Activated CD4-positive, alpha-beta memory T cell treated with anti-CD3 and anti-CD28 coated beads, Interleukin-2, amount 10 ng/mL, durations not matched to agents 7 days and 5 days (primary cell): Measurements from ENCODE around the gene DYSF. TPM values are rescaled to one million over a fixed set of nuclear protein-coding genes. Genes with fewer than 3 reads are reported as not detected.

Source experiments
- CTCF ChIA-PET: fragments of 350-600 bp; sonication (Branson Sonifier 250); formaldehyde crosslinking; loops from one replicate; lab custom pipeline; 2021; ENCODE audit warnings: antibody characterized with exemption, inconsistent platforms; lab: Charles Lee
- POLR2A ChIA-PET: fragments of 350-600 bp; sonication (Branson Sonifier 250); formaldehyde crosslinking; loops from one replicate; lab custom pipeline; 2021; ENCODE audit warnings: antibody characterized with exemption; lab: Charles Lee
- DNase-seq: peaks from one replicate; pipeline ENCODE4 v3.0.0-alpha.2; 2020
- H3K27ac Mint-ChIP-seq: one replicate; pipeline ENCODE4 v1.8.0; 2021; ENCODE audit warnings: mild to moderate bottlenecking, mixed read lengths
- H3K27me3 Mint-ChIP-seq: one replicate; pipeline ENCODE4 v1.8.0; 2021; ENCODE audit warnings: mixed read lengths
- H3K36me3 Mint-ChIP-seq: one replicate; pipeline ENCODE4 v1.8.0; 2021; ENCODE audit warnings: low read depth, mixed read lengths
- H3K4me1 Mint-ChIP-seq: one replicate; pipeline ENCODE4 v1.8.0; 2021; ENCODE audit warnings: mixed read lengths
- H3K4me3 Mint-ChIP-seq: one replicate; pipeline ENCODE4 v1.8.0; 2021; ENCODE audit warnings: mild to moderate bottlenecking, mixed read lengths
- H3K9me3 Mint-ChIP-seq: one replicate; pipeline ENCODE4 v1.8.0; 2021; ENCODE audit warnings: mixed read lengths
- total RNA-seq, 2 experiments: library from RNA; stranded (reverse); gene quantifications; one replicate each; pipeline ENCODE4 v1.2.3, GENCODE V29; 2021

The DYSF gene
- total RNA-seq, 2 experiments from 2014 or later: not detected

- peaks cover 7% of the 10 kb centered on the region for H3K27me3 Mint-ChIP-seq
- H3K4me3 Mint-ChIP-seq: no peak overlapping the region
- DNase-seq: no peak
- H3K27ac Mint-ChIP-seq: no peak overlapping the region
- H3K9me3 Mint-ChIP-seq: no peaks in the 10 kb centered on the region
- CTCF ChIA-PET: interaction anchor here (0.7 to 9.6 kb wide), 4 partner anchors 9 to 215 kb away, joined by 4 to 140 read pairs (median 4); no protein-coding TSS in a partner anchor
- no peaks in the 10 kb centered on the region for H3K4me1 Mint-ChIP-seq
- H3K36me3 Mint-ChIP-seq: no peaks in the 10 kb centered on the region
- POLR2A ChIA-PET: no interaction called here
These were observed 60.4 kb downstream of the DYSF start for GRCh38 chr2:71513721-71514120.

DNA sequence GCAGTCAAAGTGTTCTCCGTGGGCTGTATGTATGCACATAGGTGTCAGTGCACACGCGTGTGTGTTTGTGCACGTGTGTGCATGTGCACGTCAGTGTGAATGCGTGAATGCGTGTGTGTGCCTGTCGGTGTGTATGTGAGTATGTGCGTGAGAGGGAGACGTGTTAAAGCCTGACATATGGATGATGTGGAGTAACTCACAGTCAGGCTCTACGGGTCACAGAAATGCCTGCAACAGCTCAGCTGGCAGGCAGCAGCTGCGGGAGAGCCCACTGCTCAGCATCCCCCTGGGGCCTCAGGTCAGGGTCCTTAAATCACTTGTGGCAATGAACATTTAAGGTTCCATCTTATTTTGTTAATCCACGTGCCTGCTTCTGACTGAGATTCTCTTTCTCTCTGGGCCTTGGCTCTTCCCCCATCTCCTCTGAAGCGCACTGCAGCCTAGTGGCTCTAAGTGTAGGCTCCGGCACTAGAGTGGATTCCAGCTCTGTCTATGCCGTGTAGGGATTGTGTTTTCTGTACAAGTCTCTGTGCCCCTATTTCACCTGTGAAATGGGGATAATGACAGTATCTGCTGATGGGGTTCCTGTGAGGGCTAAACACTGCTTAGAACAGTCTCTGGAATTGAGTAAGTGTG lies 63.0 kb downstream of the DYSF start:
- no peaks in the 10 kb centered on the region for H3K4me1 Mint-ChIP-seq

GRCh38 chr2:71517851-71518250 lies 64.5 kb downstream of the DYSF start:
- ChIA-PET POLR2A (no interaction called here), CTCF (no interaction called here)
- Mint-ChIP-seq H3K27ac (no peak overlapping the region), H3K4me1 (no peaks in the 10 kb centered on the region), H3K36me3 (no peaks in the 10 kb centered on the region), H3K27me3 (peaks cover 7% of the 10 kb centered on the region), H3K4me3 (no peak overlapping the region), H3K9me3 (no peaks in the 10 kb centered on the region)
- no peak for DNase-seq

More for the DNA sequence above, 63.0 kb downstream of the DYSF start:
- ChIA-PET POLR2A (no interaction called here), CTCF (no interaction called here)
- Mint-ChIP-seq H3K27ac (no peak overlapping the region), H3K27me3 (peaks cover 7% of the 10 kb centered on the region), H3K36me3 (no peaks in the 10 kb centered on the region), H3K4me3 (no peak overlapping the region), H3K9me3 (no peaks in the 10 kb centered on the region)
- DNase-seq: no peak

DNA sequence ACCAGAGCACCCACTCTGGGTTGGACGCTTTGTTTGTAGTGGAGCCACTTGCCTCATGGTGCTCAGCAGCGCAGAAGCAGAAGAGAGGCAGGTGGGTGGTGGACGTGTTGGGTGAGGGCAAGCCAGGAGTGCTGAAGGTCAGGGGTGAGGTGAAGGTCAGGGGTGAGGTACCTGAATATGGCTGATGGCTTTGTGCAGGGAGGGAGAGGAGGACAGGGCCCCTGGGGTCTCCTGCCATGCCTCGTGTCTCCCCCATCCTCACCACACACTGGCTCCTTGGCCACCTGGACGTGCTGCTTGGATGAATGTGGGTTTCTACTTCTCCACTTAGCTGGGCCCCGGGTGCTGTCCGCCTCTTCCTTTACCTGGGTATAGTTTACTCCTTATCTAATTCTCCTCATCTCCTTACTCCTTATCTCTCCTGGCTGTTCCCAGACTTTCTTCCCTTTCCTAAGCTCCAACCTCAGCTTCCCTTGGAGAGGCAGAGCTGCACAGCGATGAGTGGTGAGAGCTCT lies 68.1 kb downstream of the DYSF start:
- Mint-ChIP-seq H3K9me3 (no peaks in the 10 kb centered on the region), H3K36me3 (no peaks in the 10 kb centered on the region), H3K4me3 (no peak overlapping the region), H3K4me1 (no peaks in the 10 kb centered on the region), H3K27me3 (peaks cover 7% of the 10 kb centered on the region), H3K27ac (no peak overlapping the region)
- DNase-seq: no peak
- ChIA-PET CTCF (interaction anchor here (1.0 kb wide), 1 partner anchor 23 kb away, joined by 4 read pairs; no protein-coding TSS in a partner anchor), POLR2A (no interaction called here)

GRCh38 chr2:71524476-71524875 lies 71.1 kb downstream of the DYSF start:
- H3K4me3 Mint-ChIP-seq: no peak overlapping the region
- no peak for DNase-seq
- ChIA-PET CTCF (interaction anchor here (1.0 kb wide), 1 partner anchor 14 kb away, joined by 3 read pairs; no protein-coding TSS in a partner anchor), POLR2A (no interaction called here)
- H3K27ac Mint-ChIP-seq: no peak overlapping the region
- no peaks in the 10 kb centered on the region for H3K36me3 Mint-ChIP-seq
- H3K4me1 Mint-ChIP-seq: no peaks in the 10 kb centered on the region
- peaks cover 15% of the 10 kb centered on the region for H3K27me3 Mint-ChIP-seq
- H3K9me3 Mint-ChIP-seq: no peaks in the 10 kb centered on the region

- CTCF ChIA-PET: no interaction called here
- no peak overlapping the region for H3K27ac Mint-ChIP-seq
- peaks cover 18% of the 10 kb centered on the region for H3K27me3 Mint-ChIP-seq
- no peaks in the 10 kb centered on the region for H3K4me1 Mint-ChIP-seq
- no peak overlapping the region for H3K4me3 Mint-ChIP-seq
- H3K9me3 Mint-ChIP-seq: no peaks in the 10 kb centered on the region
- POLR2A ChIA-PET: no interaction called here
- no peak for DNase-seq
- no peaks in the 10 kb centered on the region for H3K36me3 Mint-ChIP-seq
These were observed 72.8 kb downstream of the DYSF start for GRCh38 chr2:71526141-71526540.

DNA sequence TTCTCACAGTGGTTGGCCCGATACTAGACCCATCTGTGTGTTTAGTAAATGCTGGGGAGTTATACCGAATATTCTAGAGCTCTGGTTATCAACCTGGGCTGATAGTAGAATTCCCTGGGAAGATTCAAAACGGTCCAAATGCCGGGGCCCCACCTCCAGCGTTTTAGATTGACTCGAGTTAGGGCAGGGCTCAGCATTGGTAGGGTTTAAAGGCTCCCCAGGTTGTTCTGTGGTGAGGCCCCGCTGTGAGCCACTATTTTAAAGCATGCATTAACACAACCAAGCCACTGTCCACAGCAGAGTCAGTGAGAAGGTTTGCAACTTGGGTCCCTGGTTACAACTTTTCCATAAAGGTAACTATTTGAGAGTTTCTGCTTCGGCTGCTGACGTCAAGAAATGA lies 73.6 kb downstream of the DYSF start:
- DNase-seq: no peak
- Mint-ChIP-seq H3K4me1 (peaks cover 1% of the 10 kb centered on the region), H3K9me3 (no peaks in the 10 kb centered on the region), H3K27ac (no peak overlapping the region), H3K4me3 (no peak overlapping the region), H3K36me3 (no peaks in the 10 kb centered on the region), H3K27me3 (peaks cover 21% of the 10 kb centered on the region)
- CTCF ChIA-PET: no interaction called here
- POLR2A ChIA-PET: no interaction called here

GRCh38 chr2:71528131-71528591 lies 74.8 kb downstream of the DYSF start:
- H3K27me3 Mint-ChIP-seq: peaks cover 24% of the 10 kb centered on the region
- no peak for DNase-seq
- no peaks in the 10 kb centered on the region for H3K36me3 Mint-ChIP-seq
- ChIA-PET CTCF (no interaction called here), POLR2A (no interaction called here)
- H3K4me3 Mint-ChIP-seq: no peak overlapping the region
- H3K27ac Mint-ChIP-seq: no peak overlapping the region
- H3K4me1 Mint-ChIP-seq: peaks cover 1% of the 10 kb centered on the region
- H3K9me3 Mint-ChIP-seq: no peaks in the 10 kb centered on the region

- no peak overlapping the region for H3K27ac Mint-ChIP-seq
- CTCF ChIA-PET: interaction anchor here (2.5 kb wide), 1 partner anchor 18 kb away, joined by 7 read pairs; no protein-coding TSS in a partner anchor
- POLR2A ChIA-PET: no interaction called here
- DNase-seq: no peak
- H3K9me3 Mint-ChIP-seq: no peaks in the 10 kb centered on the region
- no peak overlapping the region for H3K4me3 Mint-ChIP-seq
- no peaks in the 10 kb centered on the region for H3K36me3 Mint-ChIP-seq
- peaks cover 25% of the 10 kb centered on the region for H3K27me3 Mint-ChIP-seq
- peaks cover 1% of the 10 kb centered on the region for H3K4me1 Mint-ChIP-seq
These were observed 75.4 kb downstream of the DYSF start for GRCh38 chr2:71528749-71529148.

GRCh38 chr2:71530211-71530610 lies 76.8 kb downstream of the DYSF start:
- Mint-ChIP-seq H3K36me3 (no peaks in the 10 kb centered on the region), H3K4me1 (peaks cover 1% of the 10 kb centered on the region), H3K27ac (no peak overlapping the region), H3K27me3 (peaks cover 22% of the 10 kb centered on the region), H3K9me3 (no peaks in the 10 kb centered on the region), H3K4me3 (no peak overlapping the region)
- DNase-seq: no peak
- ChIA-PET POLR2A (no interaction called here), CTCF (interaction anchor here (0.5 to 2.5 kb wide), 6 partner anchors 11 to 385 kb away, joined by 3 to 7 read pairs (median 5); no protein-coding TSS in a partner anchor)

DNA sequence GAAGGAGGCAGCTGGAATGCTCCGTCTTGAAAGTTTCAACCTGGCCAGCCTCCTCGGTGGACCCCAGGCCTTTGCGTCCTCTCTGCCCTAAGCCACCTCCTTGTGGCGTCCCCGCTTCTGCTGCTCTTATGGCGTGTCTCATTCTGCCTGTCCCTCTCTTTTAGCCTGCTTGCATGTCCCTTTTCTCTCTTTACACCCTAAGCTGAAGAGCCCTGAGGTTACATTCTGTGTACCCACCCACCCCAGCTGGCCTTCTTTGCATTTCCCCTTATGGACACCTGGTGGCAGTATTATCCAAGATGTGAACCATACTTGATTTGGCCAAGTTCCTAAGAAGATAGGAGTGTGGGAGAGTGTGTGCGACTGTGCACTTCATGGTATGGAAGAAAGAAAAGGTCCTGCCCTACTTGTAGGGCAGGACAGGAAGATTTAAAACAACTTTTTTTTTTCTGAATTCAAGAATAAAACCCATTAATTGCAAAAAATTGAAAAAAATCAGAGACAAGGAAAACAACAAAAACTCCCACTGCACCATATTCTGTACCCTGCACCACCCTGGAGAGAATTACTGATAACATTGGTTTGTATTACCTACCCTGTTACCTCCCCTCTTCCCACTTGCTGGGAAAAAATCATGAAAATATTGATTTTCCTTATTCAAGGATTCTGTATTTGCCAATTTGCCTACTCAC lies 77.4 kb downstream of the DYSF start:
- ChIA-PET CTCF (interaction anchor here (0.5 to 2.5 kb wide), 6 partner anchors 11 to 386 kb away, joined by 3 to 7 read pairs (median 4); no protein-coding TSS in a partner anchor), POLR2A (no interaction called here)
- H3K36me3 Mint-ChIP-seq: no peaks in the 10 kb centered on the region
- DNase-seq: no peak
- H3K4me3 Mint-ChIP-seq: no peak overlapping the region
- H3K9me3 Mint-ChIP-seq: no peaks in the 10 kb centered on the region
- peaks cover 1% of the 10 kb centered on the region for H3K4me1 Mint-ChIP-seq
- peaks cover 22% of the 10 kb centered on the region for H3K27me3 Mint-ChIP-seq
- no peak overlapping the region for H3K27ac Mint-ChIP-seq

- CTCF ChIA-PET: no interaction called here
- no peaks in the 10 kb centered on the region for H3K9me3 Mint-ChIP-seq
- no peak overlapping the region for H3K4me3 Mint-ChIP-seq
These were observed 78.2 kb downstream of the DYSF start for GRCh38 chr2:71531522-71532047.

GRCh38 chr2:71532327-71532726 lies 79.0 kb downstream of the DYSF start:
- Mint-ChIP-seq H3K4me1 (peaks cover 1% of the 10 kb centered on the region), H3K36me3 (no peaks in the 10 kb centered on the region), H3K4me3 (no peak overlapping the region), H3K27ac (no peak overlapping the region), H3K27me3 (peaks cover 21% of the 10 kb centered on the region), H3K9me3 (no peaks in the 10 kb centered on the region)
- POLR2A ChIA-PET: no interaction called here
- CTCF ChIA-PET: no interaction called here
- no peak for DNase-seq

More at GRCh38 chr2:71531522-71532047, 78.2 kb downstream of the DYSF start:
- no peak for DNase-seq
- H3K36me3 Mint-ChIP-seq: no peaks in the 10 kb centered on the region
- no peak overlapping the region for H3K27ac Mint-ChIP-seq
- peaks cover 22% of the 10 kb centered on the region for H3K27me3 Mint-ChIP-seq
- POLR2A ChIA-PET: no interaction called here
- H3K4me1 Mint-ChIP-seq: peaks cover 1% of the 10 kb centered on the region
